ENCODE data around the gene KDM4B.

KDM4B gene

DNA sequence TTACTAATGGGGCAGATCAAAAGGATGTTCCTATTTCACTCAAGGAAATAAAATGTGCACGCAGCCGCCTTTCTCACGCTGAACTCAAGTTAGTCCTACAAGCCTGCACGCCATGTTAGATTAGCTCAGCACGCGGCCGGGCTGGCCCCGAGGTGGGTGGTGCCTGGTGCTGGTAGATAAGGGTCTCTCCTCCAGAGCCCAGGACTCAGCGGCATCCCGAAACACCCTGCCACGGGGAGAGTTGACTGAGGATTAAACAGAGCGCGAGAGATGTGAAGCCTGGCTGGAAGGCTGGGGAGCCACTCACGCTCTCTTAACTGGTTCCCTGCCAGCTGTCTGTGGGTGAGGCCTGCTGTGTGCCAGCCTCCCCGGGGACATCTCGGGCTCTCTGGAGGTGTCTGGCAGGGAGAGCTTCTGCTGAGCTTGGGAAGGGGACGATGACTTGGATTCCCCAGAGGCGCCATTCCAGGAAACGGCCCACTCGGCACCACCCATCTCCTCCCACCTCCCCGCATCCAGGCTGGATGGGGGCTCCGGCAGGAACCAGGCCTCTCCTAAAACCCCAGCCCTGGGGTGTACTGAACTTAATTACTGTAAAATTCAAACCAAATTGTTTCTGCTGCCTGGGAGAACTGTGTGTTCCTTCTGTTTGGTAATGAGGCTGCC, 122.2 kb downstream of the KDM4B start:
- no peak for DNase-seq (ENCODE audit: low read depth)

DNA sequence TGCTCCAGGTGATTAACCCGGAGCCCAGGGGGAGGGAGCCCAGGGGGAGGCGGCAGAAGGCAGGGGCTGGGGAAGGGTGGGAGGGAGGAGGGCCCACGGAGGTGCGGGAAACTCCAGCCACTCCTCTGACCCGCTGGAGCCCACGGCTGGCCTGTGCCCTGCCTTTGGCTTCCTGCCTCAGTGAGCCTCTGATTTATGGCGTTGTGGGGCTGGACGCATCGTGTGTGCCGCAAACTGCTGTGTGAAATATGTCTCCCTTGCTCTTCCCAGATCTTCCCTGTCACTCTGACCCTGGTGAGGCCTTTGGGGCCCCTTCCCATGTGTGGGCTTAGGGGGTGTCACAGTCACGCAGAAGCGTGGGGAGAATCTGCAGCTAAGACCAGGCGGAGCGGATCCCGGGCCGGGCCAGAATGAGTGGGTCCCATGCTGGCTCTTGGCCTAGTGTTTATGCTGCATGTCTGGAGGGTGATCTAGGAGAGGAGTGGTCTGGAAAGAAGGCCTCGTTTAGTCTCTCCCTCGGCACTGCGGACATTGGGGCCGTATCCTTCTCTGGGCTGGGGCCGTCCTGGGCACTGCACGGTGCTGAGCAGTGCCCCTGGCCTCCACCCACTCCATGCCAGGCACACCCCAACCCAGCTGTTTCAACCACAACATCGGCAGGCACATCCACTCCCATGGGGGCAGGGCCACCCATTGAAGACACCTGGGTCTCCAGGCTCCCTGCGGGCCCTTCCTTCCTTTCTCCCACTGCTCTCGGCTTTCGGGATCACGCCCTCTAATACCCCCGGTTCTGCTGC, 123.0 kb downstream of the KDM4B start:
- DNase-seq (ENCODE audit: low read depth), result no peak

DNA sequence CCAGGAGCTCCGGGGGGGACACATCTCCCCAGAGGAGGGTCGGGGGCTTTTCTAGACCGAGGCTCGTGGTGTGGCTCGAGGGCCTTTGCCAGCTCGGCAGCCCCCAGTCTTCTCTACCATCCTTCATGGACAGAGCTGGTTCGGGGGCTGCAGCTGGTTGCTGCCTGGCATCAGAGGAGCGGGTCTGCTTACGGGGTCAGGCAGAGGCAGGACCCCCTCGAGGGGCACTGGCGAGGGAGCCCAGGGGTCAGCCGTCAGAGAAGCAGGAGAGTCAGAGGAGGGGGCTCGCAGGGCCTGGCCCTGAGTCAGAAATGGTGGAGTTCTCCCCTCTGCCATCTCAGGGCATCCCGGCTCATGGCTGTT, 123.5 kb downstream of the KDM4B start:
- DNase-seq (ENCODE audit: low read depth), result no peak

DNA sequence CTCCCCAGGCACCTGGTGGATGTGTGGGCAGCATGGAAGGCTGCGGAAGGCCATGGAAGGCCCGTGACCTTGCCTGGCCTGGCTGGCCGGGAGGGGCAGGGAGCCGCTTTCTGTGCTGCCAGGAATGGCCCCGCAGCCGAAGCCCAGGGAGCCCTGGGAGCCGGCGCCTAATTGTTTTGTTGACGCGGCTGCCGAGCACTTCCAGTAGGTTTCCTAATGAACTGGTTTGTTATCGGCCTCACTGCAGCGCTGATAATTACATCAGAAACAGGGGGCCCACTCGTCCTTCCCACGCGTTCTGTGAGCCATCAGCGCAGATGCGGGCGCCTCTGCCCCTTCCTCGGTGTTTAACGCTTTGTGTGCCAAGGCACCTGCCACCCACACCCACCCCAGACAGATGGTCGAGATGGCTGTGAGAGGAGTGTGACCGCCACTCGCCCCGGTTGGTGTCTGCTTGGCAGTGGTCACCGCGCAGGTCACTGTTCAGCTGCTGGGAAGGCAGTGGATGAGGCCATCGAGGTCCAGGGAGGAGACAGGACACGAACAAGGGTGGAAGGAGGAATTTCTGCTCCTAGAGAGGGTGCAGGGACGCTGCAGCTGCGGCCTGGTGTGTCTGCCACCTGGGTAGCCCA, 124.5 kb downstream of the KDM4B start:
- no peak for DNase-seq (ENCODE audit: low read depth)

DNA sequence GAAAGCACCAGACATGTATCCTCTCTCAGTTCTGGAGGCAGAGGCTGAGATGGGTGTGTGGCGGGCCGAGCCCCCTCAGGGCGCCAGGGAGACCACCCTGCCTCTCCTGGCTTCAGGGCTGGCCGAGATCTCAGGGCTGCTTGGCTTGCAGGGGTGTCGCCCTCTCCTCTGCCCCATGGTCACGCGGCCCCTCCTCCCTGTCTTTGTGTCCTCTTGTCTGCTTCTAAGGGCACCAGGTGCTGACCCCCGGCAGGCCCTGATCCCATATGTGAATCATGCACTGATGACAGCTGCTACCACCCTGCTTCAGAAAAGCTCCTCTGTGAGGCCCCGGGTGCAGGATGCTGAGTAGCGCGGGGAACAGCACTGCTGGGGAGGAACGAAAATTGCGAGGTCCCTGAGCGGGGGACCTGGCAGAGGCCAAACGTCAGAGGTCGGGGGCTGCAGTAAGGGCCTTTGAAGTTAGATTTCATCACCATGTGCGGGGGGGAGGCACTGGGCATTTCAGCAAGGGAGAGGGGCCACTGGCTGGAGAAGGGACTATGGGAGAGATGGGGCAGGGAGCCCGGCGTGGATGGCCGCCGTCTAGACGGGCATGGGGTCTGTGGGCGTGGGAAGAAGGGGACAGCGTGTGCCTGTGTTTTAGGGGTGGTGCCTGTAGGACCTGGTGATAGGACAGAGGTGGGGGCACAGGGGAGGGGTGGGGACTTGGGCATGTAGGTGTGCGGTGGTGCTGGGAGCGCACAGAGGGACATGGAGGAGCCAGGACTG, 125.2 kb downstream of the KDM4B start:
- no peak for DNase-seq (ENCODE audit: low read depth)

DNA sequence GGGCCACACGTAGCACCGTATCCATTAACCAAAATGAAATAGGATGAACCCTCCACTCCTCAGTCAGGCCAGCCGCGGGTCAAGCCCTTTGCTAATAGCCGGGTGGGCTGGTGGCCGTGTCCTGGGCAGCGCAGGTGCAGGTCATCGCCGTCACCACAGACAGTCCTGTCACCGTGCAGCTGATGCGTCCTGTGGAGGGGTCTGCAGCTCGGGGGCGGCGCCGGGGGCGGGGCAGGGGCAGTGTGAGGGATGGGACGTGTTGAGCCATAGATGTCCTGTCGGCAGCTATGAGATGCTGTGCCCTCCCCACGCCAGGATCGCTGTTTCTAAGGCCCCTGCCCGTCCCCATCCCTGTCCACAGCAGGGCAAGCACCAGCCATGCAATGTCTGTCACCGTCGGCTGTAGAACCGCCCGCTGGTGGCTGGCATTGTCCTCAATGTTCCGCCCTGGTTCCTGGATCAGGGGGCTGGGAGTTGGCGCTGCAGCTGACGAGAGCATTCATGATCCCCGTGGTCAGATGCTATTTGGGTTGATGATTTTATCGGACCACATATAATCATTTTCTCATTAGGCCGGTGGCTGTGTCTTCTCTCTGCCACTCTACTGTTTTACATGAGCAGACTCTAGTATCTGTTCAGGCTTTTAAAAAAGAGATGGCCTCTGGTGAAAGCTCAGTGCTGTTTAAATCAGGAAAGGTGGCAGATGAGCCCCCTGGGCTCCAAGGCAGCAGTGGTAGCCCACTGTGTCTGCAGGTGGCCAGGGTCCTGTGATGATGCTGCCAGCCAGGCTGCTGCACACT, 126.1 kb downstream of the KDM4B start:
- no peak for DNase-seq (ENCODE audit: low read depth)

DNA sequence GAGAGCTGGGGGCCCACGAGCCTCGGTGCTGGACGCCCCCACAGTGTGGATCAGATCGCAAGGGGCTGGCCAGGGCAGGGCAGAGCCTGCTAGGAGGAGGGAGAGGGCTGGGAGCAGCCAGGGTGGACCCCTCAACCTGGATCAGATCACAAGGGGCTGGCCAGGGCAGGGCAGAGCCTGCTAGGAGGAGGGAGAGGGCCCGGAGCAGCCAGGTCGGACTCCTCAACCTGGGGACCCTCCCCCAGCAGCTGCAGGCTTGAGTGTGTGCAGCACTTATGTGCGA, 126.6 kb downstream of the KDM4B start:
- no peak for DNase-seq (ENCODE audit: low read depth)

DNA sequence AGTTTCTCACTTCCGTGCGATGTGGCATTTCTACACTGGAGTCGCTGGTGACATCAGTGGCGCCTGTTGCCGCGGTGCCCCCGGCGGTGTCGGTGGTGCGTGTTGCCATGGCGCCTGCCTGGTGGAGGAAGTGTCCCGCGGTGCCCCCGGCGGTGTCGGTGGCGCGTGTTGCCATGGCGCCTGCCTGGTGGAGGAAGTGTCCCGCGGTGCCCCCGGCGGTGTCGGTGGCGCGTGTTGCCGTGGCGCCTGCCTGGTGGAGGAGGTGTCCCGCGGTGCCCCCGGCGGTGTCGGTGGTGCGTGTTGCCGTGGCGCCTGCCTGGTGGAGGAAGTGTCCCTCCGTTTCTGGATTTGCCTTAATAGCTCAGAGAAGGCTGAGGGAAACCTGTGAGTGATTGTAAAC, 127.6 kb downstream of the KDM4B start:
- DNase-seq (ENCODE audit: low read depth), result no peak

DNA sequence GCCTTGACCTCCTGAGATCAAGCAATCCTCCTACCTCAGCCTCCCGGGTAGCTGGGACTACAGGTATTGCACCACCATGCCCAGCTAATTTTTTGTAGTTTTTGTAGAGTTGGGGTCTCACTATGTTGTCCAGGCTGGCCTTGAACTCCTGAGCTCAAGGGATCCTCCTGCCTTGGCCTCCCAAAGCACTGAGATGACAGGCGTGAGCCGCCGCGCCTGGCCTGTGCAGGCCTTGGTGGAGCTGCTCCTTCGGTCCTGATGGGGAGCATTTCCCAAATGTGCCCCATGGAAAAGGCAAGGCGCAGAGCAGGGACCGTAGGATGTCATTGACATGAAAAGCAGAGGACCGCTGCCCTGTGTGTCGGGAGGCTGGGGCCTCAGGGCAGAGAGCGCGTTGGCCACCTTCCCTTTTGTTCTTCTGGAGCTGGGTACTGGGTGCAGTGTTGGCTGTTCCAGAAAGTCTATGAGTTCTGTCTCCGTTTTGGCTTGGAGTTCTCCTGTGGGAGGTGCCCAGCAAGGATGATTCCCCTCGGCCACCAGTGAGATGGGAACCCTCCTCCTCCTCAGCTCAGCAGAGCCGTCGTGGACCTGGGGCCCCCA, 128.5 kb downstream of the KDM4B start:
- no peak for DNase-seq (ENCODE audit: low read depth)

DNA sequence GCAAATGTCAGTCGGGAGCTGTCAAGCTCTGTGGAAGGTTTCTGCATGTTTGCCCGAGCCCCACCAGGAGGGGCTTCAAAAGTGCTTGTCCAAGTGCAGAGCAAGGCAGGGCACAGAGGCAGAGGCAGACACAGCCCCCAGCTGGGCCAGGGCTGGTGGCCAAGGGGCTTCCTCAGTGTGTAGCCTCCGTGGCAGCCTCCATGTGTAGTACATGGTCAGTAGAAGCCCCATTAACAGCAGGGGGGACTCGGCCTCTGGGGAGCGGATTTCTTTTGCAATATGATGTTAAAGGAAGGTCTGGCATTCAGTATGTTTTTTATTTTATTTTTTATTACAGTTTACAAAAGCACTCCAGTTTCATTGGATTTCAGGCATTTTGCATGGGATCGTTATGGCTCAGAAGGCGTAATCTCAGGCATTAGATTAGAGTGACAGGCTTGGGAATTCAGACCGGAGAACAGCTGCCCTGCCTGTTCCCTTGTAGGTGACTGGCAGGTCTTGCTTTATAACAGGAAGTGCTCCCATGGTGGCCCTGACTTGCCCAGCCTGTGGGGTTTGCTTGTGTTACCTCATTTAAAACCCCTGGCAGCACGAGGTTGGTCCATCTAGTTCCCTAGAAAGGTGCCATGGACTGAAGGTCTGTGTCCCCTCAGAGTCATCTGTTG, 129.2 kb downstream of the KDM4B start:
- DNase-seq (ENCODE audit: low read depth), result no peak

DNA sequence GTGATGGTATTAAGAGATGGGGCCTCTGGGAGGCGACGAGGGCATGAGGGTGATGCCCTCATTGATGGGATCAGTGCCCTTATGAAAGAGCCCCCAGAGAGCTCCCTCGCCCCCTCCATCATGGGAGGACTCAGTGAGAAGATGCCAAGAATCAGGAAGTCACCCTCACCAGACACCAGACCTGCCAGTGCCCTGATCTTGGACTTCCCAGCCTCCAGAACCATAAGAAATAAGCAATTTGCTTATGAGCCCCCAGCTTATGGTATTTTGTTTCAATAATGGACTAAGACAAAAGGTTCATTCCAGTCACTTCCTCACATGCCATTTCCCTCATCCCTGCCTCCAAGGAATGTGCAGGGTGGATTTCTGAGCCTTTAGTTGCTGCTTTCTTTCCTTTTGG, 129.7 kb downstream of the KDM4B start:
- no peak for DNase-seq (ENCODE audit: low read depth)

DNA sequence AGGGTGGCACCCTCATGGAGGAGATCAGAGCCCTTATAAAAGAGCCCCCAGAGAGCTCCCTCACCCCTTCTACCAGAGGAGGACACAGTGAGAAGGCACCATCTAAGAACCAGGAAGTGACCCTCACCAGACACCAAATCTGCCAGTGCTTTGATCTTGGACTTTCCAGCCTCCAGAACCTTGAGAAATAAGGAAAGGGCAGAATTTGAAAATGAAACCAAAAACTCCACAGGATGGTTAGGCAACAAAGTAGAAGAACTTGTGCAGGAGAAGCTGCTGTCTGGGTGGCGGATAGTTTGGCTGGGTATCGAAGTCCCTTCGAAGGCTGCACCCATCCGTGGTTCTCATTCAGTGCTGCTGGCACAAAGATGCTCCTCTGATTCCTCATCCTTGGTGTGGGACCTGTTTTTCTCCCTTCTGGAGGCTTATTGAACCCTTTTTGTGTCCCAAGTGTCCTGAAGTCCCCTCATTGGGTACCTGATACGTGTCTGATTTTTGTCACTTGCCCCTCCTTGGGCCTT, 130.8 kb downstream of the KDM4B start:
- DNase-seq (ENCODE audit: low read depth), result no peak

DNA sequence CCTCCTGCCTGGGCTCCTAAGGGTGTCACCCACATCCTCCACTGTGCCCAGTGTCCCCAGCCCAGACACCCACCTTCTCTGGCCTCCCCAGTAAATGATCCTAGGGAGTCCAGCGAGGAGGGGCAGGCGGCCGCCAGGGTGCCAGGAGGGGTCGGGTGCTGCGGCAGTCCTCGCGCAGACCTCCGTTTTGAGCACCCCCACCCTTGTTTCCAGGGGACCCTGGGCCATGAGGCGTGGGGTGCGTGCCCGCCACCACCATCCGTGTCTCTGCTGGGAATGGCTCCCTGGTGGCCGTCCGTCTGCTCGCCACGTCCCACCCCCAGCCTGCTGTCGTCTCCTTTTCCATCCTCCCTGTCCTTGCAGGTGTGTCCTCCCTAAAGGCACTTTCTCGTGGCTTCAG, 133.0 kb downstream of the KDM4B start:
- no peak for DNase-seq (ENCODE audit: low read depth)

DNA sequence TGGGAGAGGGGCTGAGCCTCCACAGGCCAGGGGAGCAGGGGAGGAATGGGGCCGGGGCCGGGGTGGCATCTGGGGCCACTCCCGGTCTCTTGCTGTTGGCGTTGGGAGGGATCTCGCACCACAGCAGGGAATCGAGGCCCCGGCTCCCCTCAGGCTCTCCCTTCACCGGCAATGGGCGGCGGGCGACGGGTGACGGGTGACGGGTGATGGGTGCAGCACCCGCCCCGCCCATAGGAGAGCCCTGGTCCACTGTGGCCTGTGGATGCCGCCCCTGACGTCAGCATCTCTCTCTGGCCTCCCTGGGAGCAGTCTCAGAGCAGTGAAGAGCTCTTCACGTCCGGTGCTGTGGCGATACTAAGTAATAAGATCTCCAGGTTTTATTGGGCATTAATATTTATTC, 133.6 kb downstream of the KDM4B start:
- no peak for DNase-seq (ENCODE audit: low read depth)

DNA sequence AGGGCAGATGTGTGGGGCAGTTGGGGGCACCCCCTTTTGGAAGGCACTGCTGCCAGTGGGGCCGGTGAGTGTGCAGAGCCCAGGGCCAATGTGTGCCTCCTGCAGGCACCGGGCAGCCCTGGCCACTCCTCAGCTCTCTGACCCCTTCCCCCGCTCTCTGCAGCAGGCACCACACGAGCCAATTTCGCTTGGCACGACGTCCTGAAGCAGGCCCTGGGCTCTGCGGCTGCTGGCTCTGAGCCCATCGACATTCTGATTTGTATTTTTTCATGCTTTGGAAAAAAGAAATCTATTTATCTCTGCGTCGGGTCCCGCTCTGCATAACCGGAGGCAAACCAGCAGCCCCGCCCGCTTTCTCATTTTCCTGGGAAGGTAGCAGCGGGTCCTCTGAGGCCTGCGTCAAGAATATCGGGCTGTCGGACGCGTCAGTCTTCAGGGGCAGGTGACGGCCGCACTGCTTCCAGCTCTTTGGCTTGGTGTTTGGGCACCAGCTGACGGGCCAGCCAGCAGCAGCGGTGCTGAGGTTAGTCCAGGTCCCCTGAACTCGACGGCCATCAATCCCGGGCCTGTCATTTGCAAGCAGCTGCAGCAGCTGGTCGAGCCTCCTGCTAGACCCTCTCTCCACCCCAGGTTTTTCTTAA, 134.3 kb downstream of the KDM4B start:
- DNase-seq (ENCODE audit: low read depth), result no peak

DNA sequence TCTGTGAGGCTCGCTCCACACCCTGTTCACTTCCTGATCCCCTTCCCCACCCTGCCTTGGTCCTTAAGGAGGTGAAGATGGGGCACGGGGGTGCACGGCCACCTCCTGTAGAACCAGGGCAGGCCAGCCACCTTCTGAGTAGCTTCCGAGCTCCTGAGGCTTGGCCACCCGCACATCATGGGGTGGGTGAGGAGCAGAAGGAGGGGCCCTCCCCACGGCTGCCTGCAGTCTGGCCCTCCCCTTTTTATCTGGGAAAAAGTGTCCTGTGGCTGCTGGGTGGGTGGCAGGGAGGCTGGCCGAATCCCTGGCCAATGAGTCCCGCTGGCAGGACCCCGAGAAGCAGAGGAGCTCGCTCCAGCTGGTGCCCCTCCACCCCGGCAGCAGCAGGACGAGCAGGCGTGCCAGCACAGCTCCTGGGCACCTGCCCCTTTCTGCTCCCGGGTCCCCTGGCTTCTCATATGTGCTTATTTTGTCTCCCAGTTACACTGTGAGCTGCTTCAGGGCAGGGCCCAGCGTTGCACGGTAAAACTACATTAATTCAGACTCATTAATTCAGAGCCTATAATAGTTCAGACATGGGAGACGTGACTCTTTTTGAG, 135.0 kb downstream of the KDM4B start:
- no peak for DNase-seq (ENCODE audit: low read depth)

DNA sequence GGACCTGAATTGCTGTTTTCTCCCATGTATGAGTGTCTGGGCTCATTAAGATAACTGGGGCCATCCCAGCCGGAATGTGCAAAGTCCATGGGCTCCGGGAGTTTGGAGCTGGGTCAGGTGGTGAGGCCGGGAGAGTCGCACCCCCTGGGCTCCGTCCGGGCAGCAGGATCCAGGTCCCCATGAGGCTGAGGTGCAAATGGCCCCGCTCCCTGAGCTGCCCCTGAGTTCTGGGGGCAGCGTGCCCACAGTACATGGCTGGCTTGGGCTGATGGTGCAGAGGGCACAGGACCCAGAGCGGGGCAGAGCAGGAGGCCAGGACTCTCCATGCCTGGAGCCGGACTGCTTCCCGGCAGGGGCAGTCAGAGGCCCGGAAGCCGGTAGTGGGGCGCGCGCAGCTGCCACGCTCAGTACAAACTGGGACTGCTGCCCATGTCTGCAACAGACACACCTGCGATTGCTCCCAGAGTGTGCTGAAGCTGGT, 136.0 kb downstream of the KDM4B start:
- no peak for DNase-seq (ENCODE audit: low read depth)

DNA sequence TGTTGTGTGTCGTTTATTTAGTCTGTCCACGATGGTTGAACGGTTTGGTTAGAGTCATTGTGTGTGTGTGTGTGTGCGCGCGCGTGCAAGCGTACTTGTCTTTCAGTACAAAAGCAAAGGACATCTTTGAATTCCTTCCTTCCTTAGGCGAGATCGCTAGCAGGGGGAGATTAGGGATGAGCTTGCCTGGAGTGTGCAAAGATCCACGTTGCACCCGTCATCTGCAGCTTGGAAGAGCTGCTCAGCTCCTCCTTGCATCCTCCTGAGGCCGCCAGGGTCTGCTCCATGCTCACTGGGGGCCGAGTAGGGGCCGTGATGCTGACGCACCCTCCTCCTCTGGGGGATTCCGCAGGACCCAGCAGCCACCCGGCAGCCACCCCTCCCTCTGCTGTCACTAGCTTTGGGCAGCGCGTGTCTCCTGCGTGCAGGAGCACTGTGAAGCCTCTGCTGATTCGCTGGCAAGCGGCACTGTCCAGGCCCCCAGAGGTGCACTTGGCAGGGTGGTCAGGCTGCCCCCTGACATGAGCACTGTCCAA, 137.3 kb downstream of the KDM4B start:
- DNase-seq (ENCODE audit: low read depth), result no peak

DNA sequence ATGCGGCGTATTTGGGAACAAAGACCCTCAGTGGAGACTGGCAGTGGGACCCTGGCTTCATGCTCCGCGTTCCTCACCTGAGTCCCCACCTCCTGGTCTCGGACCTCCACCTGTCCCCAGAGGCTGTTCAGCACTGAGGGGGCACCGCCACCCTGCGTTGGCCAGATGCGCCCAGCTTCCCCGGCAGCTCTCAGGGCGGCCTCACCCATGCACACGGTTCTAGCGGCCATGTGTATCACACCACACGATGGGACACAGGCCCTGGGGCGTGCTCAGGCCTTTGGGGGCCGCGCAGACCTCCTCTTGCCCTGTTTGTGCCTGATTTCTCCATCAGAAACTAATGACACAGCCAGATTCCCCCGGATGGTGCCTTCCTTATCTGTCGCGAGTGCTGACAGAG, 138.1 kb downstream of the KDM4B start:
- no peak for DNase-seq (ENCODE audit: low read depth)

Measured in stimulated activated CD4-positive, alpha-beta T cell treated with anti-CD3 and anti-CD28 coated beads, Interleukin-2, amount 100 ng/mL, for 4 hours (primary cell).